Fibroblast of lung (primary cell): ENCODE measurements around the gene FIGNL1. TPM values are rescaled to one million over a fixed set of nuclear protein-coding genes. Genes with fewer than 3 reads are reported as not detected.
A peak's percentile ranks its signal among the peaks of the same experiment; 100 is the strongest.

Source experiments
- DNase-seq, 2 donors: peaks; one replicate each; pipeline versions ENCODE4 v3.0.0 to v3.0.0-alpha.2; 2010; ENCODE audit warnings: low read depth in 2 of 2
- H2AFZ ChIP-seq: 2 replicates; pipeline ENCODE4 v1.5.1; 2012; ENCODE audit warnings: low read length, control low read depth, inconsistent platforms
- H3K27ac ChIP-seq: 2 replicates; pipeline ENCODE4 v1.5.1; 2011; ENCODE audit warnings: low read length, control low read depth; ENCODE audit not compliant: insufficient read depth
- H3K27me3 ChIP-seq: 2 replicates; pipeline ENCODE4 v1.5.1; 2011; ENCODE audit warnings: mild to moderate bottlenecking, low read length; ENCODE audit not compliant: control insufficient read depth, insufficient read depth
- H3K36me3 ChIP-seq: 2 replicates; pipeline ENCODE4 v1.5.1; 2011; ENCODE audit warnings: low read length; ENCODE audit not compliant: control insufficient read depth, insufficient read depth
- H3K4me1 ChIP-seq: 2 replicates; pipeline ENCODE4 v1.5.1; 2011; ENCODE audit warnings: low read length; ENCODE audit not compliant: control insufficient read depth, insufficient read depth; ENCODE audit errors: extremely low read depth
- H3K4me2 ChIP-seq: 2 replicates; pipeline ENCODE4 v1.5.1; 2011; ENCODE audit warnings: low read length, control low read depth; ENCODE audit not compliant: insufficient read depth; ENCODE audit errors: extremely low read depth
- H3K4me3 ChIP-seq, 4 experiments: fragments of 200-600 bp in 1 of 4; sonication (generic) in 1 of 4; replicated peaks in 1 of 4; 2 replicates each; pipeline ENCODE4 v1.5.1; 2011 to 2016; ENCODE audit warnings: low read length in 4 of 4, low read depth in 3 of 4, mild to moderate bottlenecking in 3 of 4, control low read depth in 2 of 4, inconsistent platforms in 1 of 4, mixed read lengths in 1 of 4; ENCODE audit not compliant: insufficient read depth in 1 of 4; ENCODE audit errors: control extremely low read depth in 1 of 4
- H3K79me2 ChIP-seq: 2 replicates; pipeline ENCODE4 v1.5.1; 2012; ENCODE audit warnings: mild to moderate bottlenecking, low read length, inconsistent platforms; ENCODE audit not compliant: control insufficient read depth, insufficient read depth
- H3K9ac ChIP-seq: 2 replicates; pipeline ENCODE4 v1.5.1; 2011; ENCODE audit warnings: mild to moderate bottlenecking, low read length, control low read depth; ENCODE audit not compliant: insufficient read depth
- H3K9me3 ChIP-seq: 2 replicates; pipeline ENCODE4 v1.5.1; 2012; ENCODE audit warnings: low read depth, low read length; ENCODE audit not compliant: control insufficient read depth, insufficient read depth
- H4K20me1 ChIP-seq: 2 replicates; pipeline ENCODE4 v1.5.1; 2011; ENCODE audit warnings: low read length; ENCODE audit not compliant: control insufficient read depth, insufficient read depth; ENCODE audit errors: extremely low read depth
- EZH2 ChIP-seq: IDR thresholded peaks from 2 replicates; pipeline ENCODE4 v1.5.1; 2012; ENCODE audit warnings: low read length, control low read depth, mild to moderate bottlenecking; ENCODE audit errors: missing control alignments
- polyA plus RNA-seq, 2 donors: library from polyadenylated mRNA; depleted of rRNA in 1 of 2; stranded (reverse) in 1 of 2; unstranded in 1 of 2; fragments of >200 nt; gene quantifications; 2 replicates each; pipeline ENCODE4 v1.2.1, GENCODE V29; 2011 to 2012; ENCODE audit warnings: missing spikeins in 1 of 2
- total RNA-seq: library from RNA; depleted of rRNA; stranded (reverse); fragments of >200 nt; gene quantifications from 2 replicates; pipeline ENCODE4 v1.2.1, GENCODE V29; 2014
- TF ChIP-seq, protein P1 (sequence below), 2 donors: IDR thresholded peaks in 1 of 2; conservative IDR thresholded peaks in 1 of 2; 1 replicate in 1 of 2; 2 replicates in 1 of 2; pipeline ENCODE4 v1.5.1; 2011 to 2012; ENCODE audit warnings: low read length in 2 of 2, control low read depth in 1 of 2, inconsistent platforms in 1 of 2, low read depth in 1 of 2, mild to moderate bottlenecking in 1 of 2

FIGNL1 gene
- total and polyA plus RNA-seq, 2 donors (not counting 1 experiment from before 2014, with no cell fraction given): 6.4 to 8.2 TPM

DNA sequence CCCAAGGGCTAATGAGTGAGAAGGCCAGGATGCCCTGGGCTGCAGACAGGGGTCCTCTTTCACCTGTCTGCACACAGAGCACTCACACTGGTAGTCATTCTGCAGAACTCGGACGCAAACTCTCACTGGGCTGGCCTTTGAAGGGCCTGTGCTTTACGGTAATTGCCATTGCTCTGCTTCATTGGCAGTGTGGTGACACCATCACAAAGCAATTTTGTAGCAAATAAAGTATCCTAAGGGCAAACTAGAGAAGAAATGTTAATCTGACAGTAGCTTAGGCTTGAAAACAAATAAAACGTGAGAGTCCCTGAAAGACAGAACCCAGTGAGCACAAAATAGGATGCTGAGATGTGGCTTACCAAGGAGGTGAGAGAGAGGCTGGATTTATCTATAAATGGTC lies 30.6 kb upstream of the FIGNL1 start:
- Histone ChIP-seq H3K9ac (no peak overlapping the region), H3K36me3 (no peaks in the 10 kb centered on the region), H3K9me3 (no peaks in the 10 kb centered on the region), H3K27me3 (no peaks in the 10 kb centered on the region), H3K4me1 (no peaks in the 10 kb centered on the region), H3K27ac (no peak overlapping the region), H3K4me2 (no peak overlapping the region), H2AFZ (no peak overlapping the region), H4K20me1 (no peaks in the 10 kb centered on the region), H3K4me3 (no peak overlapping the region), H3K79me2 (no peaks in the 10 kb centered on the region)
- no peak for DNase-seq
- TF ChIP-seq EZH2: no peak
- TF ChIP-seq, protein P1, sequence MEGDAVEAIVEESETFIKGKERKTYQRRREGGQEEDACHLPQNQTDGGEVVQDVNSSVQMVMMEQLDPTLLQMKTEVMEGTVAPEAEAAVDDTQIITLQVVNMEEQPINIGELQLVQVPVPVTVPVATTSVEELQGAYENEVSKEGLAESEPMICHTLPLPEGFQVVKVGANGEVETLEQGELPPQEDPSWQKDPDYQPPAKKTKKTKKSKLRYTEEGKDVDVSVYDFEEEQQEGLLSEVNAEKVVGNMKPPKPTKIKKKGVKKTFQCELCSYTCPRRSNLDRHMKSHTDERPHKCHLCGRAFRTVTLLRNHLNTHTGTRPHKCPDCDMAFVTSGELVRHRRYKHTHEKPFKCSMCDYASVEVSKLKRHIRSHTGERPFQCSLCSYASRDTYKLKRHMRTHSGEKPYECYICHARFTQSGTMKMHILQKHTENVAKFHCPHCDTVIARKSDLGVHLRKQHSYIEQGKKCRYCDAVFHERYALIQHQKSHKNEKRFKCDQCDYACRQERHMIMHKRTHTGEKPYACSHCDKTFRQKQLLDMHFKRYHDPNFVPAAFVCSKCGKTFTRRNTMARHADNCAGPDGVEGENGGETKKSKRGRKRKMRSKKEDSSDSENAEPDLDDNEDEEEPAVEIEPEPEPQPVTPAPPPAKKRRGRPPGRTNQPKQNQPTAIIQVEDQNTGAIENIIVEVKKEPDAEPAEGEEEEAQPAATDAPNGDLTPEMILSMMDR (conservative IDR thresholded peaks at IDR 0.05 in 1 of 2, IDR thresholded peaks at IDR 0.05 in 1 of 2; ENCODE audit: low read depth in 1 of 2, low read length in 2 of 2): no peak

- no peak for TF ChIP-seq EZH2
- TF ChIP-seq, protein P1 (conservative IDR thresholded peaks at IDR 0.05 in 1 of 2, IDR thresholded peaks at IDR 0.05 in 1 of 2; ENCODE audit: low read depth in 1 of 2, low read length in 2 of 2): no peak
- DNase-seq: no peak
- Histone ChIP-seq H3K9ac (no peak overlapping the region), H3K4me1 (no peaks in the 10 kb centered on the region), H3K79me2 (no peaks in the 10 kb centered on the region), H2AFZ (no peak overlapping the region), H3K27ac (no peak overlapping the region), H3K4me2 (no peak overlapping the region), H3K36me3 (no peaks in the 10 kb centered on the region), H3K4me3 (no peak overlapping the region), H3K9me3 (no peaks in the 10 kb centered on the region), H3K27me3 (no peaks in the 10 kb centered on the region), H4K20me1 (no peaks in the 10 kb centered on the region)
Measured at GRCh38 chr7:50479743-50480517, 29.8 kb upstream of the FIGNL1 start.

- TF ChIP-seq, protein P1 (conservative IDR thresholded peaks at IDR 0.05 in 1 of 2, IDR thresholded peaks at IDR 0.05 in 1 of 2; ENCODE audit: low read depth in 1 of 2, low read length in 2 of 2): no peak
- TF ChIP-seq EZH2: no peak
- Histone ChIP-seq H2AFZ (no peak overlapping the region), H3K9ac (no peak overlapping the region), H3K9me3 (no peaks in the 10 kb centered on the region), H3K4me3 (no peak overlapping the region), H3K36me3 (no peaks in the 10 kb centered on the region), H3K27me3 (no peaks in the 10 kb centered on the region), H3K27ac (no peak overlapping the region), H4K20me1 (no peaks in the 10 kb centered on the region), H3K4me2 (no peak overlapping the region), H3K79me2 (no peaks in the 10 kb centered on the region), H3K4me1 (no peaks in the 10 kb centered on the region)
- peak in 1 of 2 donors; percentile 42 for DNase-seq
Measured at GRCh38 chr7:50477640-50478039, 27.5 kb upstream of the FIGNL1 start.
